Uterus (tissue), 2 donors: Measurements from ENCODE around the gene EFS.

ENCODE experiments used
- POLR2A ChIP-seq, 2 donors: fragments of 450-650 bp; IDR thresholded peaks; one replicate each; pipeline ENCODE4 v1.6.1; 2016; ENCODE audit warnings: antibody characterized with exemption in 2 of 2, mild to moderate bottlenecking in 1 of 2, moderate library complexity in 1 of 2
- TF ChIP-seq, protein P1 (sequence below), 4 experiments: fragments of 200-600 bp in 2 of 4; fragments of 450-650 bp in 2 of 4; sonication (generic) in 2 of 4; IDR thresholded peaks; one replicate each; pipeline ENCODE4 v1.5.1; 2016 to 2019; ENCODE audit warnings: antibody characterized with exemption in 4 of 4, mild to moderate bottlenecking in 2 of 4, moderate library complexity in 1 of 4

DNA sequence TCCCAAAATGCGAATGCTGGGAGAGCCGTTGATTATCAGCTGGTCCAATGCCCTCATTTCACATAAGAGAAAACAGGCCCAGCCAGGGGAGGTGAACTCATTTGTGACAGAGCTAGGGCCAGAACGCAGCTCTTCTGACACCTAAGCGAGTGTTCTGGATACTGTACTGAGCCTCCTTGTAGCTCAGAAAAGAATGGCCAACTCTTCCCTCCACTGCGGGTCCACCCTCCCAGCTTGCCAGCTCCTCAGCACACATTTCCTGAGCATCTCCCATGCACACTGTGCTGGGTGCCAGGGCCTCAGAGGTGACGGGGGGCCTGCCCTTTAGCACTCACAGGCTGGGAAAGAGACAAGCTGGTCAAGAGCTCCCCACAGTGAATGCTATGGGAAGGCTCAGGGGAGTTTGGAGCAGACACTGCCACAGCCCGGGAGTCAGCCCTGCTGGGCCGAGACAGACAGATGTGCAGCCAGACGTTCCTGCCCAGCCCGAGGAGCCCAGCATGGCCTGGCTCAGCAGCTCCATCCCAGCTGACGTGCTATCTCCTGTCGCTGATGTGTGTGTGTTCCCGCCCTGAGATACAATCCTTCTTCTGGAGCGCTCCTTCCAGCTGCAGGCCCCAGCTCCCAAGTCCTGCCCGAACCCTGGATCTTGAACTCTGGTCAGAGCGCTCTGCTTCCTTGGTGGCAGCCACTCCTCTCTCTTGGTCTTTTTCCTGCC lies 15.4 kb upstream of the EFS start:
- TF ChIP-seq, protein P1, sequence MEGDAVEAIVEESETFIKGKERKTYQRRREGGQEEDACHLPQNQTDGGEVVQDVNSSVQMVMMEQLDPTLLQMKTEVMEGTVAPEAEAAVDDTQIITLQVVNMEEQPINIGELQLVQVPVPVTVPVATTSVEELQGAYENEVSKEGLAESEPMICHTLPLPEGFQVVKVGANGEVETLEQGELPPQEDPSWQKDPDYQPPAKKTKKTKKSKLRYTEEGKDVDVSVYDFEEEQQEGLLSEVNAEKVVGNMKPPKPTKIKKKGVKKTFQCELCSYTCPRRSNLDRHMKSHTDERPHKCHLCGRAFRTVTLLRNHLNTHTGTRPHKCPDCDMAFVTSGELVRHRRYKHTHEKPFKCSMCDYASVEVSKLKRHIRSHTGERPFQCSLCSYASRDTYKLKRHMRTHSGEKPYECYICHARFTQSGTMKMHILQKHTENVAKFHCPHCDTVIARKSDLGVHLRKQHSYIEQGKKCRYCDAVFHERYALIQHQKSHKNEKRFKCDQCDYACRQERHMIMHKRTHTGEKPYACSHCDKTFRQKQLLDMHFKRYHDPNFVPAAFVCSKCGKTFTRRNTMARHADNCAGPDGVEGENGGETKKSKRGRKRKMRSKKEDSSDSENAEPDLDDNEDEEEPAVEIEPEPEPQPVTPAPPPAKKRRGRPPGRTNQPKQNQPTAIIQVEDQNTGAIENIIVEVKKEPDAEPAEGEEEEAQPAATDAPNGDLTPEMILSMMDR (IDR thresholded peaks at IDR 0.05), result no peak
- TF ChIP-seq POLR2A (IDR thresholded peaks at IDR 0.05), result no peak
